Keratinocyte (primary cell): ENCODE results near the gene AMMECR1L. TPM values are rescaled to one million over a fixed set of nuclear protein-coding genes. Genes with fewer than 3 reads are reported as not detected.

Experiments used
- DNase-seq: peaks from one replicate; pipeline ENCODE4 v3.0.0-alpha.2; 2011; ENCODE audit warnings: low read depth, missing footprints, low spot score
- FAIRE-seq: peaks from 2 replicates; lab custom pipeline; 2011; peaks lifted over from hg19 to GRCh38; lab: Jason Lieb, UNC
- H2AFZ ChIP-seq: 2 replicates; pipeline ENCODE4 v1.6.0; 2012; ENCODE audit warnings: low read length, control low read depth, inconsistent platforms; ENCODE audit not compliant: control insufficient read depth
- H3K27ac ChIP-seq: 2 replicates; pipeline ENCODE4 v1.5.1; 2011; ENCODE audit warnings: low read length; ENCODE audit not compliant: control insufficient read depth, insufficient read depth
- H3K27me3 ChIP-seq: 3 replicates; pipeline ENCODE4 v1.6.0; 2011; ENCODE audit warnings: low read length; ENCODE audit not compliant: control insufficient read depth, insufficient read depth; ENCODE audit errors: extremely low read depth
- H3K36me3 ChIP-seq, 2 experiments: 2 replicates in 1 of 2; 3 replicates in 1 of 2; pipeline ENCODE4 v1.5.1; 2011; ENCODE audit warnings: low read length in 2 of 2, mild to moderate bottlenecking in 1 of 2; ENCODE audit not compliant: control insufficient read depth in 2 of 2, insufficient read depth in 2 of 2; ENCODE audit errors: extremely low read depth in 1 of 2
- H3K4me1 ChIP-seq: 3 replicates; pipeline ENCODE4 v1.5.1; 2011; ENCODE audit warnings: low read length; ENCODE audit not compliant: control insufficient read depth, insufficient read depth; ENCODE audit errors: extremely low read depth
- H3K4me2 ChIP-seq: 3 replicates; pipeline ENCODE4 v1.6.0; 2011; ENCODE audit warnings: low read depth, low read length; ENCODE audit not compliant: control insufficient read depth, insufficient read depth; ENCODE audit errors: extremely low read depth
- H3K4me3 ChIP-seq, 3 experiments: fragments of 200-600 bp in 1 of 3; sonication (generic) in 1 of 3; 2 replicates in 2 of 3; 3 replicates in 1 of 3; pipeline ENCODE4 v1.5.1; 2011 to 2016; ENCODE audit warnings: low read length in 3 of 3, mild to moderate bottlenecking in 3 of 3, control low read depth in 2 of 3, inconsistent platforms in 1 of 3, low read depth in 1 of 3, mixed read lengths in 1 of 3, mixed run types in 1 of 3, moderate library complexity in 1 of 3; ENCODE audit not compliant: control insufficient read depth in 2 of 3, insufficient read depth in 2 of 3; ENCODE audit errors: extremely low read depth in 1 of 3
- H3K79me2 ChIP-seq: 2 replicates; pipeline ENCODE4 v1.6.0; 2012; ENCODE audit warnings: low read length; ENCODE audit not compliant: control insufficient read depth, insufficient read depth
- H3K9ac ChIP-seq: 3 replicates; pipeline ENCODE4 v1.6.0; 2011; ENCODE audit warnings: low read length; ENCODE audit not compliant: control insufficient read depth, insufficient read depth; ENCODE audit errors: extremely low read depth
- H3K9me1 ChIP-seq: 3 replicates; pipeline ENCODE4 v1.6.0; 2011; ENCODE audit warnings: low read length; ENCODE audit not compliant: control insufficient read depth, insufficient read depth; ENCODE audit errors: extremely low read depth
- H3K9me3 ChIP-seq: 2 replicates; pipeline ENCODE4 v1.5.1; 2012; ENCODE audit warnings: low read depth, low read length; ENCODE audit not compliant: control insufficient read depth
- H4K20me1 ChIP-seq: 3 replicates; pipeline ENCODE4 v1.6.0; 2011; ENCODE audit warnings: low read length; ENCODE audit not compliant: control insufficient read depth, insufficient read depth; ENCODE audit errors: extremely low read depth
- EZH2 ChIP-seq: IDR thresholded peaks from one replicate; pipeline ENCODE4 v1.6.1; 2012; ENCODE audit warnings: inconsistent platforms, mild to moderate bottlenecking, low read length, moderate library complexity
- dilution Hi-C: fragments of 300-500 bp; cut with MboI; formaldehyde crosslinking; loops from one replicate; pipeline ENCODE4 v1.7.0; 2020; ENCODE audit warnings: low sequenced_read_pairs; ENCODE audit not compliant: extremely low pct_ligation_motif_present
- polyA plus RNA-seq, 5 experiments: library from polyadenylated mRNA; depleted of rRNA in 3 of 5; stranded (reverse) in 3 of 5; stranded (forward) in 1 of 5; unstranded in 1 of 5; fragments of >200 nt; gene quantifications; 1 replicate in 1 of 5; 2 replicates in 3 of 5; 3 replicates in 1 of 5; pipeline versions ENCODE4 v1.2.1 to v1.2.3, GENCODE V29; 2011 to 2012; ENCODE audit warnings: missing spikeins in 2 of 5, low read depth in 1 of 5, low replicate concordance in 1 of 5
- TF ChIP-seq, protein P1 (sequence below), 3 experiments: IDR thresholded peaks in 1 of 3; conservative IDR thresholded peaks in 1 of 3; optimal IDR thresholded peaks in 1 of 3; 2 replicates in 2 of 3; 3 replicates in 1 of 3; pipeline versions ENCODE3 to v1.5.1; 2011; ENCODE audit warnings: low read length in 3 of 3, mild to moderate bottlenecking in 3 of 3, moderate library complexity in 2 of 3, control low read depth in 1 of 3, inconsistent platforms in 1 of 3; ENCODE audit not compliant: insufficient read depth in 2 of 3; ENCODE audit errors: extremely low read depth in 1 of 3

The AMMECR1L gene
- polyA plus RNA-seq, 1 donor (not counting 4 experiments of a cell fraction or from before 2014, with no cell fraction given) = 16.8 TPM

DNA sequence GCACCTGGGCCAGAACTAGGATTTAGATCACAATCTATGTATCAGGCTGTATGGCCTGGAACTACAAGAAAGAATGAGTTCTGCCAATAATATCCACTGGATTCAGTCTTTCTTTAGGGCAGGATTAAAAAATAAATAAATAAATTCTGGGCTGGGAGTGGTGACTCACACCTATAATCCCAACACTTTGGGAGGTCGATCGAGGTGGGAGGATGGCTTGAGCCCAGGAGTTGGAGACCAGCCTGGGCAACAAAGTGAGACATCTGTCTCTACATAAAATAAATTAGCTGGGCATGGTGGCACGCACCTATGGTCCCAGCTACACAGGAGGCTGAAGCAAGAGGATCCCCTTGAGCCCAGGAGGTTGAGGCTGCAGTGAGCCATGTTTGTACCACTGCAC is 8.1 kb downstream of the AMMECR1L start:
- DNase-seq (no peak), FAIRE-seq (no peak)
- Histone ChIP-seq H3K79me2 (peaks cover 97% of the 10 kb centered on the region), H3K9me1 (peaks cover 4% of the 10 kb centered on the region), H3K27me3 (no peaks in the 10 kb centered on the region), H3K4me1 (no peaks in the 10 kb centered on the region), H4K20me1 (peaks cover 44% of the 10 kb centered on the region), H3K4me3 (no peak overlapping the region), H2AFZ (no peak overlapping the region), H3K9ac (no peak overlapping the region), H3K36me3 (peaks cover 19 to 36% of the 10 kb centered on the region in 2 experiments), H3K4me2 (no peak overlapping the region), H3K9me3 (no peaks in the 10 kb centered on the region), H3K27ac (no peak overlapping the region)
- no peak for TF ChIP-seq EZH2
- TF ChIP-seq, protein P1, sequence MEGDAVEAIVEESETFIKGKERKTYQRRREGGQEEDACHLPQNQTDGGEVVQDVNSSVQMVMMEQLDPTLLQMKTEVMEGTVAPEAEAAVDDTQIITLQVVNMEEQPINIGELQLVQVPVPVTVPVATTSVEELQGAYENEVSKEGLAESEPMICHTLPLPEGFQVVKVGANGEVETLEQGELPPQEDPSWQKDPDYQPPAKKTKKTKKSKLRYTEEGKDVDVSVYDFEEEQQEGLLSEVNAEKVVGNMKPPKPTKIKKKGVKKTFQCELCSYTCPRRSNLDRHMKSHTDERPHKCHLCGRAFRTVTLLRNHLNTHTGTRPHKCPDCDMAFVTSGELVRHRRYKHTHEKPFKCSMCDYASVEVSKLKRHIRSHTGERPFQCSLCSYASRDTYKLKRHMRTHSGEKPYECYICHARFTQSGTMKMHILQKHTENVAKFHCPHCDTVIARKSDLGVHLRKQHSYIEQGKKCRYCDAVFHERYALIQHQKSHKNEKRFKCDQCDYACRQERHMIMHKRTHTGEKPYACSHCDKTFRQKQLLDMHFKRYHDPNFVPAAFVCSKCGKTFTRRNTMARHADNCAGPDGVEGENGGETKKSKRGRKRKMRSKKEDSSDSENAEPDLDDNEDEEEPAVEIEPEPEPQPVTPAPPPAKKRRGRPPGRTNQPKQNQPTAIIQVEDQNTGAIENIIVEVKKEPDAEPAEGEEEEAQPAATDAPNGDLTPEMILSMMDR (optimal IDR thresholded peaks at IDR 0.05 in 1 of 3, IDR thresholded peaks at IDR 0.05 in 1 of 3, conservative IDR thresholded peaks at IDR 0.05 in 1 of 3; ENCODE audit: extremely low read depth in 1 of 3, insufficient read depth in 2 of 3, low read length in 3 of 3) = no peak
- dilution Hi-C loops = no loop called here

DNA sequence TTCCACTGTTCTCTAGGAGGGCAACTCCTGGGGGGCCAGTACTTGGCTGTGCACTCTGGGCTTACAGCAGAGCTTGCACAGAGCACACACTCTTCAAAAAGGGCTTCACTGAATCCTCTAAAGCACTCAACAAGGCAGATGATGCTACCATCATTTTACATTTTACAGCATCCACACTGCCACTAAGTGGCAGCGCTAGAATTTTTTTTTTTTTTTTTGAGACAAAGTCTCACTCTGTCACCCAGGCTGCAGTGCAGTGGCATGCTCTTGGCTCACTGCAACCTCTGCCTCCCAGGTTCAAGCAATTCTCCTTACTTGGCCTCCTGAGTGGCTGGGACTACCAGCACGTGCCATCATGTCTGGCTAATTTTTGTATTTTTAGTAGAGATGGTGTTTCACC is 8.6 kb downstream of the AMMECR1L start:
- Histone ChIP-seq H2AFZ (no peak overlapping the region), H3K9me1 (peaks cover 6% of the 10 kb centered on the region), H3K27ac (no peak overlapping the region), H3K79me2 (peaks cover 97% of the 10 kb centered on the region), H3K27me3 (no peaks in the 10 kb centered on the region), H3K9ac (no peak overlapping the region), H3K4me3 (no peak overlapping the region), H4K20me1 (peaks cover 44% of the 10 kb centered on the region), H3K4me2 (no peak overlapping the region), H3K4me1 (no peaks in the 10 kb centered on the region), H3K9me3 (no peaks in the 10 kb centered on the region), H3K36me3 (peaks cover 22 to 41% of the 10 kb centered on the region in 2 experiments)
- DNase-seq = no peak
- no peak for FAIRE-seq
- dilution Hi-C loops = no loop called here
- TF ChIP-seq EZH2 = no peak
- TF ChIP-seq, protein P1 (optimal IDR thresholded peaks at IDR 0.05 in 1 of 3, IDR thresholded peaks at IDR 0.05 in 1 of 3, conservative IDR thresholded peaks at IDR 0.05 in 1 of 3; ENCODE audit: extremely low read depth in 1 of 3, insufficient read depth in 2 of 3, low read length in 3 of 3) = no peak
